ENCODE data around the gene VPS37C. TPM values are rescaled to one million over a fixed set of nuclear protein-coding genes. Genes with fewer than 3 reads are reported as not detected.
"Not testable (repeated sequence)": the region's sequence is repeated elsewhere in the genome, so short reads cannot be mapped to it uniquely, and the experiment has no call there.

VPS37C gene
- polyA plus RNA-seq, 1 of the 3 experiments (the other 2 are of a cell fraction) = 15.2 TPM

DNA sequence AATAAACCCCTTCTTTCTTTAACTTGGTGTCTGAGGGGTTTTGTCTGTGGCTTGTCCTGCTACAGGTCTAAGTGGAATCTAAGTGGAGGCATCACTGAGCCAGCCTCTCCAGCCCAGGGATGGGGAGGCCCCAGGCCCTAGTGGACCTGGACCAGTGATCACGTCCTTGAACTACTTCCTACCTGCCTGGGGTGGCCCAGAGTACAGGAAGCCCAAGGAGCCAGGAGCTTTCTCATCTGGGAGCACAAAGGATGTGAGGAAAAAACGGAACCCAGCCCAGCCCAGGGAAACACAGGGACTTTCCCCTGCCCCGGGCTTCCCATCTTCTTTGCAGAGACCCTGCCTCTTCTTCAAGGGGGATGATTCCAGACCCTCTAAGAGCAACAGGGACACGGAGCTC is 62.4 kb downstream of the VPS37C start:
- WGBS (ENCODE audit: low lambda C conversion rate) = 20% methylated on average over 4 of the region's 4 CpGs
- Histone ChIP-seq H3K4me3 (ENCODE audit: low read depth in 2 of 2, low read length in 1 of 2) (no peak overlapping the region), H3K9me2 (no peaks in the 10 kb centered on the region), H3K9me3 (no peaks in the 10 kb centered on the region), H3K27me3 (ENCODE audit: insufficient read depth) (no peaks in the 10 kb centered on the region; the same call in 1 of the 2 replicates), H3K36me3 (replicated peaks in 1 of 2; ENCODE audit: control insufficient read depth in 1 of 2, insufficient read depth in 2 of 2, low read length in 1 of 2) (no peaks in the 10 kb centered on the region), H3F3A (replicated peaks; ENCODE audit: insufficient read depth) (peaks cover 8% of the 10 kb centered on the region), H3K79me2 (ENCODE audit: insufficient read depth) (no peaks in the 10 kb centered on the region), H4K20me1 (ENCODE audit: insufficient read depth) (no peaks in the 10 kb centered on the region), H3K4me2 (no peak overlapping the region), H3K9ac (no peak overlapping the region), H2AFZ (ENCODE audit: low read depth) (no peak overlapping the region), H3K4me1 (ENCODE audit: control insufficient read depth in 1 of 2, insufficient read depth in 2 of 2, low read depth in 1 of 2, low read length in 1 of 2) (no peaks in the 10 kb centered on the region), H3K27ac (ENCODE audit: low read depth in 2 of 2, low read length in 1 of 2) (no peak overlapping the region)
- POLR2A ChIA-PET = no interaction called here
- TF ChIP-seq NRF1 (IDR thresholded peaks at IDR 0.05; ENCODE audit: low read depth, low read length) = no peak
- TF ChIP-seq, protein P1, sequence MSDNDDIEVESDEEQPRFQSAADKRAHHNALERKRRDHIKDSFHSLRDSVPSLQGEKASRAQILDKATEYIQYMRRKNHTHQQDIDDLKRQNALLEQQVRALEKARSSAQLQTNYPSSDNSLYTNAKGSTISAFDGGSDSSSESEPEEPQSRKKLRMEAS (IDR thresholded peaks at IDR 0.05; ENCODE audit: low read depth) = no peak
- TF ChIP-seq, protein P2, sequence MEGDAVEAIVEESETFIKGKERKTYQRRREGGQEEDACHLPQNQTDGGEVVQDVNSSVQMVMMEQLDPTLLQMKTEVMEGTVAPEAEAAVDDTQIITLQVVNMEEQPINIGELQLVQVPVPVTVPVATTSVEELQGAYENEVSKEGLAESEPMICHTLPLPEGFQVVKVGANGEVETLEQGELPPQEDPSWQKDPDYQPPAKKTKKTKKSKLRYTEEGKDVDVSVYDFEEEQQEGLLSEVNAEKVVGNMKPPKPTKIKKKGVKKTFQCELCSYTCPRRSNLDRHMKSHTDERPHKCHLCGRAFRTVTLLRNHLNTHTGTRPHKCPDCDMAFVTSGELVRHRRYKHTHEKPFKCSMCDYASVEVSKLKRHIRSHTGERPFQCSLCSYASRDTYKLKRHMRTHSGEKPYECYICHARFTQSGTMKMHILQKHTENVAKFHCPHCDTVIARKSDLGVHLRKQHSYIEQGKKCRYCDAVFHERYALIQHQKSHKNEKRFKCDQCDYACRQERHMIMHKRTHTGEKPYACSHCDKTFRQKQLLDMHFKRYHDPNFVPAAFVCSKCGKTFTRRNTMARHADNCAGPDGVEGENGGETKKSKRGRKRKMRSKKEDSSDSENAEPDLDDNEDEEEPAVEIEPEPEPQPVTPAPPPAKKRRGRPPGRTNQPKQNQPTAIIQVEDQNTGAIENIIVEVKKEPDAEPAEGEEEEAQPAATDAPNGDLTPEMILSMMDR (IDR thresholded peaks at IDR 0.05) = no peak
- no peak for TF ChIP-seq MXI1 (IDR thresholded peaks at IDR 0.05; ENCODE audit: low read depth, low read length)
- no peak for TF ChIP-seq SIN3A (IDR thresholded peaks at IDR 0.05; ENCODE audit: borderline replicate concordance, low read depth, low read length)
- TF ChIP-seq GATA2 (CRISPR knock-in tag; IDR thresholded peaks at IDR 0.05) = no peak
- no peak for TF ChIP-seq SMC3 (IDR thresholded peaks at IDR 0.05; ENCODE audit: low read depth, low read length)
- TF ChIP-seq GABPA (IDR thresholded peaks at IDR 0.05; ENCODE audit: low read depth) = no peak
- TF ChIP-seq IRF3 (IDR thresholded peaks at IDR 0.05; ENCODE audit: low read depth, low read length) = no peak
- TF ChIP-seq TCF12 (IDR thresholded peaks at IDR 0.05) = no peak
- TF ChIP-seq, protein P3, sequence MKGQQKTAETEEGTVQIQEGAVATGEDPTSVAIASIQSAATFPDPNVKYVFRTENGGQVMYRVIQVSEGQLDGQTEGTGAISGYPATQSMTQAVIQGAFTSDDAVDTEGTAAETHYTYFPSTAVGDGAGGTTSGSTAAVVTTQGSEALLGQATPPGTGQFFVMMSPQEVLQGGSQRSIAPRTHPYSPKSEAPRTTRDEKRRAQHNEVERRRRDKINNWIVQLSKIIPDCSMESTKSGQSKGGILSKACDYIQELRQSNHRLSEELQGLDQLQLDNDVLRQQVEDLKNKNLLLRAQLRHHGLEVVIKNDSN (IDR thresholded peaks at IDR 0.05; ENCODE audit: borderline replicate concordance, low read depth) = no peak
- no peak for TF ChIP-seq EP300 (IDR thresholded peaks at IDR 0.05; ENCODE audit: borderline replicate concordance in 1 of 2, low read depth in 1 of 2, low read length in 1 of 2)
- no peak for TF ChIP-seq CHD2 (IDR thresholded peaks at IDR 0.05; ENCODE audit: low read length, partially characterized antibody)
- TF ChIP-seq RCOR1 (IDR thresholded peaks at IDR 0.05; ENCODE audit: low read length) = no peak
- TF ChIP-seq RAD21 (IDR thresholded peaks at IDR 0.05; ENCODE audit: low read length) = no peak
- TF ChIP-seq REST (IDR thresholded peaks at IDR 0.05; ENCODE audit: low read depth, low read length) = no peak
- TF ChIP-seq MEF2A (IDR thresholded peaks at IDR 0.05; ENCODE audit: borderline replicate concordance, low read depth) = no peak
- no peak for TF ChIP-seq NFIC (IDR thresholded peaks at IDR 0.05; ENCODE audit: borderline replicate concordance)
- CTCF ChIA-PET = no interaction called here
- DNase-seq = no peak

DNA sequence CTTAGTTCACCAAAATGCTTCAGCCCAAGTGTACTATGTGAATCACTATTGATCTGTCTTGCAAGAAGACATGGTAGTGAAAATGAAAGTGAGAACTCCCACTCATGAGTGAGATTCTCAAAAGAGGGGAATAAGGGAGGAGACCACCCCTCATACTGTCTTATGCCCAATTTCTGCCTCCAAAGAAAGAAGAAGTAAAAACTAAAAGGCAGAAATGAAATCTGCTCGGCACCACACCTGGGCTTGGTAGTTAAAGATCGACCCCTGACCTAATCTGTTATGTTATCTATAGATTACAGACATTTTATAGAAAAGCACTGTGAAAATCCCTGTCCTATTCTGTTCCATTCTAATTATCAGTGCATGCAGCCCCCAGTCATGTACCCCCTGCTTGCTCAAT is 63.0 kb downstream of the VPS37C start:
- POLR2A ChIA-PET = not testable (repeated sequence)

More for the DNA sequence above, 63.0 kb downstream of the VPS37C start:
- H3K36me3 ChIP-seq (replicated peaks in 1 of 2; ENCODE audit: control insufficient read depth in 1 of 2, insufficient read depth in 2 of 2, low read length in 1 of 2); H3K4me3 ChIP-seq (ENCODE audit: low read depth in 2 of 2, low read length in 1 of 2); H3K27ac ChIP-seq (ENCODE audit: low read depth in 2 of 2, low read length in 1 of 2); H3F3A ChIP-seq (replicated peaks; ENCODE audit: insufficient read depth); H3K9me3 ChIP-seq; H3K9me2 ChIP-seq; DNase-seq; CTCF ChIA-PET; H3K27me3 ChIP-seq (ENCODE audit: insufficient read depth); H2AFZ ChIP-seq (ENCODE audit: low read depth); H4K20me1 ChIP-seq (ENCODE audit: insufficient read depth); H3K79me2 ChIP-seq (ENCODE audit: insufficient read depth); H3K9ac ChIP-seq; H3K4me1 ChIP-seq (ENCODE audit: control insufficient read depth in 1 of 2, insufficient read depth in 2 of 2, low read depth in 1 of 2, low read length in 1 of 2); H3K4me2 ChIP-seq: not testable (repeated sequence)
- WGBS (ENCODE audit: low lambda C conversion rate) = 10% methylated on average over 2 of the region's 2 CpGs
